HEK293T (cell line): Measurements from ENCODE around the gene HOXB2.

Experiments used
- CTBP1 ChIP-seq: fragments of 450-650 bp; IDR thresholded peaks from 2 replicates; pipeline ENCODE4 v1.6.1; 2016; ENCODE audit warnings: borderline replicate concordance
- ELF4 ChIP-seq: fragments of 450-650 bp; IDR thresholded peaks from 2 replicates; pipeline ENCODE4 v1.6.1; 2017; ENCODE audit warnings: antibody characterized with exemption
- FOXA1 ChIP-seq: fragments of 450-650 bp; IDR thresholded peaks from 2 replicates; pipeline ENCODE4 v1.6.1; 2016; ENCODE audit warnings: mild to moderate bottlenecking

GRCh38 chr17:48550502-48551213 is 5.7 kb upstream of the HOXB2 start:
- TF ChIP-seq ELF4 = no peak
- TF ChIP-seq CTBP1 = no peak
- no peak for TF ChIP-seq FOXA1
